ENCODE results near the gene OR6B1. TPM values are rescaled to one million over a fixed set of nuclear protein-coding genes. Genes with fewer than 3 reads are reported as not detected.
A peak's percentile ranks its signal among the peaks of the same experiment; 100 is the strongest.
"Not testable (repeated sequence)": the region's sequence is repeated elsewhere in the genome, so short reads cannot be mapped to it uniquely, and the experiment has no call there.

The OR6B1 gene
- total and polyA plus RNA-seq, 2 donors (not counting 3 experiments of a cell fraction or from before 2014, with no cell fraction given): not detected

GRCh38 chr7:144050884-144051283, 50.8 kb downstream of the OR6B1 start:
- H4K20me1 ChIP-seq (replicated peaks; ENCODE audit: control insufficient read depth, extremely low read depth, insufficient read depth, low read length); H3K9me1 ChIP-seq (replicated peaks; ENCODE audit: control insufficient read depth, extremely low read depth, insufficient read depth, low read length); H3K4me3 ChIP-seq (replicated peaks in 1 of 3; ENCODE audit: insufficient read depth in 1 of 3, low read depth in 1 of 3, low read length in 3 of 3); BruUV-seq (replicated peaks); intact Hi-C loops (cut with micrococcal nuclease); H3K79me2 ChIP-seq (ENCODE audit: control insufficient read depth, insufficient read depth, low read length); POLR2A ChIA-PET; H3K4me2 ChIP-seq (ENCODE audit: insufficient read depth, low read length); dilution Hi-C loops (cut with MboI; ENCODE audit: extremely low pct_ligation_motif_present, low sequenced_read_pairs); H3K9me3 ChIP-seq (replicated peaks; ENCODE audit: control insufficient read depth, insufficient read depth, low read length); H3K27ac ChIP-seq (ENCODE audit: insufficient read depth, low read depth, low read length); DNase-seq (ENCODE audit: low read depth, low spot score); H3K27me3 ChIP-seq (ENCODE audit: control insufficient read depth in 2 of 2, insufficient read depth in 2 of 2, low read length in 2 of 2); H2AFZ ChIP-seq (ENCODE audit: low read depth, low read length); H3K4me1 ChIP-seq (ENCODE audit: control insufficient read depth, extremely low read depth, insufficient read depth, low read length); FAIRE-seq; CTCF ChIA-PET; H3K36me3 ChIP-seq (ENCODE audit: control insufficient read depth in 2 of 2, extremely low read depth in 1 of 2, insufficient read depth in 2 of 2, low read length in 2 of 2); H3K9ac ChIP-seq (replicated peaks; ENCODE audit: extremely low read depth, insufficient read depth, low read length): not testable (repeated sequence)

DNA sequence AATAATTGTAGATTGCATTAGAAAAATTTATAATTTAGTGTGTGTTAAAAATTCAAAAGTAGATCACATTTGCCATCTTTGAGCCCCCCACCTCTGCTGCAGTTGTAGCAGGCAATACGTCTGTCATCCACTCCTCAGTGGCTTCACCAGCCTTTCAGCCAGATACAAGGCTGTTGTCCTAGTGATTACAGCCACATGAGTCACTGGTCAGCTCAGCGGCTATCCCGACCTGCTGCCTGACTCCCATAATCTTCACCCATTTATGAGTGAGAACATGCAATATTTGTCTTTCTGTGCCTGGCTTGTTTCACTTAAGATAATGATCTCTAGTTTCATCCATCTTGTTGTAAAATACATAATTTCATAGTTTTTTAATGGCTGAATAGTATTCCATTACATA, 57.8 kb downstream of the OR6B1 start:
- no peaks in the 10 kb centered on the region for H3K79me2 ChIP-seq (ENCODE audit: control insufficient read depth, insufficient read depth, low read length)
- no peak overlapping the region for H3K4me3 ChIP-seq (replicated peaks in 1 of 3; ENCODE audit: insufficient read depth in 1 of 3, low read depth in 1 of 3, low read length in 3 of 3)
- BruUV-seq (replicated peaks): no TSS peak
- ChIA-PET POLR2A (no interaction called here), CTCF (interaction anchor here (1.7 kb wide), 1 partner anchor 70 kb away, joined by 4 read pairs; no protein-coding TSS in a partner anchor)
- TF ChIP-seq FOS (IDR thresholded peaks at IDR 0.05; ENCODE audit: borderline replicate concordance, insufficient read depth, low read length) (peak; percentile 13), MYC (IDR thresholded peaks at IDR 0.05; ENCODE audit: low read depth, low read length) (no peak)
- H3K9me3 ChIP-seq (replicated peaks; ENCODE audit: control insufficient read depth, insufficient read depth, low read length): no peaks in the 10 kb centered on the region
- no peaks in the 10 kb centered on the region for H3K9me1 ChIP-seq (replicated peaks; ENCODE audit: control insufficient read depth, extremely low read depth, insufficient read depth, low read length)
- H3K9ac ChIP-seq (replicated peaks; ENCODE audit: extremely low read depth, insufficient read depth, low read length): no peak overlapping the region
- H2AFZ ChIP-seq (ENCODE audit: low read depth, low read length): no peak overlapping the region
- intact Hi-C loops (cut with micrococcal nuclease): no loop called here
- H3K27me3 ChIP-seq (ENCODE audit: control insufficient read depth in 2 of 2, insufficient read depth in 2 of 2, low read length in 2 of 2): peaks cover 0 to 2% of the 10 kb centered on the region in 2 experiments
- H3K4me1 ChIP-seq (ENCODE audit: control insufficient read depth, extremely low read depth, insufficient read depth, low read length): no peaks in the 10 kb centered on the region
- no peak for DNase-seq (ENCODE audit: low read depth, low spot score)
- H3K36me3 ChIP-seq (ENCODE audit: control insufficient read depth in 2 of 2, extremely low read depth in 1 of 2, insufficient read depth in 2 of 2, low read length in 2 of 2): no peaks in the 10 kb centered on the region
- FAIRE-seq: no peak
- dilution Hi-C loops (cut with MboI; ENCODE audit: extremely low pct_ligation_motif_present, low sequenced_read_pairs): no loop called here
- H4K20me1 ChIP-seq (replicated peaks; ENCODE audit: control insufficient read depth, extremely low read depth, insufficient read depth, low read length): no peaks in the 10 kb centered on the region
- no peak overlapping the region for H3K4me2 ChIP-seq (ENCODE audit: insufficient read depth, low read length)
- H3K27ac ChIP-seq (ENCODE audit: insufficient read depth, low read depth, low read length): no peak overlapping the region

Other genes starting within 250 kb of the OR6B1 start
- 0.40 TPM in 1 of 2 replicates, not detected in the other for gene CTAGE6, start 242.6 kb upstream of the OR6B1 start, total RNA-seq
- not detected in 2 replicates for gene CTAGE6, start 242.6 kb upstream of the OR6B1 start, polyA plus RNA-seq
- 48.3 and 51.2 TPM in 2 replicates for gene TCAF1, start 98.1 kb upstream of the OR6B1 start, total RNA-seq
- gene TCAF1, start 98.1 kb upstream of the OR6B1 start, polyA plus RNA-seq: 21.0 and 29.0 TPM in 2 replicates
- gene OR2F2, start 65.1 kb upstream of the OR6B1 start, total RNA-seq: not detected in 2 replicates
- gene OR2F2, start 65.1 kb upstream of the OR6B1 start, polyA plus RNA-seq: not detected in 2 replicates
- not detected in 2 replicates for gene OR2F1, start 45.5 kb upstream of the OR6B1 start, total RNA-seq
- gene OR2F1, start 45.5 kb upstream of the OR6B1 start, polyA plus RNA-seq: not detected in 2 replicates
- not detected in 2 replicates for gene OR2A5, start 48.6 kb downstream of the OR6B1 start, total RNA-seq
- gene OR2A5, start 48.6 kb downstream of the OR6B1 start, polyA plus RNA-seq: not detected in 2 replicates
- not detected in 2 replicates for gene OR2A25, start 69.5 kb downstream of the OR6B1 start, total RNA-seq
- gene OR2A25, start 69.5 kb downstream of the OR6B1 start, polyA plus RNA-seq: not detected in 2 replicates
- gene OR2A12, start 86.0 kb downstream of the OR6B1 start, total RNA-seq: not detected in 2 replicates
- not detected in 2 replicates for gene OR2A12, start 86.0 kb downstream of the OR6B1 start, polyA plus RNA-seq
- gene OR2A2, start 109.3 kb downstream of the OR6B1 start, total RNA-seq: not detected in 2 replicates
- gene OR2A2, start 109.3 kb downstream of the OR6B1 start, polyA plus RNA-seq: not detected in 2 replicates
- gene OR2A14, start 122.9 kb downstream of the OR6B1 start, total RNA-seq: not detected in 2 replicates
- gene OR2A14, start 122.9 kb downstream of the OR6B1 start, polyA plus RNA-seq: not detected in 2 replicates
- 0.30 TPM in 1 of 2 replicates, not detected in the other for gene CTAGE4, start 183.1 kb downstream of the OR6B1 start, total RNA-seq
- 0.03 and 0.04 TPM in 2 replicates for gene CTAGE4, start 183.1 kb downstream of the OR6B1 start, polyA plus RNA-seq
- 0.48 and 0.82 TPM in 2 replicates for gene ARHGEF35, start 195.5 kb downstream of the OR6B1 start, total RNA-seq
- not detected in 2 replicates for gene ARHGEF35, start 195.5 kb downstream of the OR6B1 start, polyA plus RNA-seq
- not detected in 2 replicates for gene OR2A42, start 239.3 kb downstream of the OR6B1 start, total RNA-seq
- gene OR2A42, start 239.3 kb downstream of the OR6B1 start, polyA plus RNA-seq: not detected in 2 replicates